NK-92 treated with Interleukin-12 subunit alpha and Interleukin-12 subunit beta, amount 100 ng/mL, for 24 hours (cell line): ENCODE data around the gene SPATA32.

Experiments used
- DNase-seq: peaks from one replicate; lab custom pipeline; 2025; lab: John Stamatoyannopoulos, UW

The SPATA32 gene

DNA sequence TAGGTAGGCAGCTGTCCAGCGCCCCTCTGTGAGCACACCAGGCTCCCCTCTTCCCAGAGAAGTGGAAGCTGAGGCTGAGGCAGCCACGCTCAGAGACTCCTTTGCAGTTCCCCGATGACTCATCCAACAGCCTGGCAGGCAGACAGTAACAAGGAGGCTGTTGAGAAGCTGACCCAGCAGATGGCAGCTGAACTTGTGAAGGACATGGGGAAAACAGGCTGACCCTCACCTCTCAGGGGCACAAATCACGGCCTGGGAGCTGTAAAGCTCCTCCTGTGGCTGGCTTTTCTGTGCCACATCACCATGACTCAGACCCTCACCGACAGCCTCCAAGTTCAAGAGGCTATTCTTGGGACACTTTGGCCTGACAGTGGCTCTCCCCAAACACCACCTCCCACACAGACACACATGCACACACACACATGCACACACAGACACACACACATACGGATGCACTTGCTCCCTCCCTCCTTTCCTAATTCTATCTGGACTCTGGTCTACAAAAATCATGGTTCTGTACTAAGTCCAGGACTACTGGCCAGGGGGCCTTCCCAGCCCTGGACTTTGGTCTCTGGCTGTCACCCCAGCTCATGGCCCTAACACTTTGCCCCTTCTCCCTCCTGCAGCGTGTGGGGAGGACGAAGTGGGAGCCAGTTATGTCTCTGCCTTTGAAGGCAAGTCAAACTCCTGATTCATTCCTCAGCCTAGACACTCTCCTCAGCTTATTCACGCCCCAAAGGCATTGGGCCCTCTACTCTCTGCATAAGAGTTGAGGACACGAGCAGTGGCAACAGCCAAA lies 31.7 kb upstream of the SPATA32 start:
- DNase-seq, result no peak

DNA sequence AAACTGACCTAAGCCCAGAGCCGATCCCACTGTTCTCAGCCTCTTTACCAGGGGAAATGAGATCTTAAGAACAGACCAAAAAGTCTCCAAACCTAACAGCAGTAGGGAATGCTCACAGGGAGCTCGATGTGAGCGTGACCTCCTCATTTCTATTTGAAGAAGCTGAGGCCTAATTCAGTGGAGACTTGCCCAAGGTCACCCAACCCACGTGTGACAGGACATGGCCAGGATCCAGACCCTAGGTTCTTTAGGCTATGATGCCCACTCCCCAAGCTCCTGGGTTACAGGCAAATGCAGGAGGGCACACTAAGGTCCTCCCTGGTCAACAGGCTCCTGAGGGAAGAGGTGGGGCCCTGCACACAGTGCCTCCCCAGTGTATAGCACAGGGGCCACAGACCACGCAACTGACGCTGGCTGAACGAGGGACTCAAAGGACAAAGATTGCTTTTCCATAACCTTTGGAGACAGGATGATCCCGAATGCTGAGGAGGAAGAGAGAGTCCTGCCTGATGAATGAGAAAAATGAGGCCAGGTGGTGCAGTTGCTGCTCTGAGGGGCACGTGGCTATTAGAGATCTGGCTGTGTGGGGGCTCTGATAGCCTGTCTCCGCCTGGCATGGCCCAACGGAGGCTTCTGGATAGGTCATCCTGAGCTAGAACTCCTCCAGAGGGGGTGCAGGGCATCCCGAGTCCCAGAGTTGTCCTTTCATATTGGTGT lies 31.0 kb upstream of the SPATA32 start:
- DNase-seq, result no peak

DNA sequence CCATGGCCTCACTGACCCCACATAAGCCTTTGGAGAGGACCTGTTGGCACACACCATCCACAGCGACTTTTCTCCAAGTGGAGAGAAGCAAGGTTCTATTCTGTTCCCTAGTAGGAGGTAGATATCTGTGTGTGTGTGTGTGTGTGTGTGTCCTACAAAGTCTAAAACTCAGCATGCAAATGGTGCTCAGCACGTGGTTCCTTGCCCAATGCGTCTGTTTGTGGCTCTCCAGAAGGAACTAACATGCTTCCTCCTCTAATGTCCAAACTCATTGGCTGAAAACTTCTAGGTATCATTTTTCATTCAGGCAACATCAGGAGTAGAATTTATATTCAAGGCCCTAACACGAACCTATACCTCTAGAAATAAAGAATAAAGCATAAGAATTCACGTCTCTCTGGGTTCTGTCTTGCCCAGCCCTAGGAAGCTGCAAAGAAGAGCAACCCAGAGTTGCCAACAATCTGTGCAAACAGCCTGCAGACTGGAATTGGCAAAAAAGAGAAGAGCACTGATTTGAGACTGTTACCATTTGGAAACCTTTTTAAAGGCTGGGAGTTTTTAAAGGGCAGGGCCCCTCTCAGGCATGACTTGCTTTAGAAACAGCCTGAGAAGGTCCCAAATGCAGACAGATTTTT lies 29.4 kb upstream of the SPATA32 start:
- DNase-seq, result no peak

DNA sequence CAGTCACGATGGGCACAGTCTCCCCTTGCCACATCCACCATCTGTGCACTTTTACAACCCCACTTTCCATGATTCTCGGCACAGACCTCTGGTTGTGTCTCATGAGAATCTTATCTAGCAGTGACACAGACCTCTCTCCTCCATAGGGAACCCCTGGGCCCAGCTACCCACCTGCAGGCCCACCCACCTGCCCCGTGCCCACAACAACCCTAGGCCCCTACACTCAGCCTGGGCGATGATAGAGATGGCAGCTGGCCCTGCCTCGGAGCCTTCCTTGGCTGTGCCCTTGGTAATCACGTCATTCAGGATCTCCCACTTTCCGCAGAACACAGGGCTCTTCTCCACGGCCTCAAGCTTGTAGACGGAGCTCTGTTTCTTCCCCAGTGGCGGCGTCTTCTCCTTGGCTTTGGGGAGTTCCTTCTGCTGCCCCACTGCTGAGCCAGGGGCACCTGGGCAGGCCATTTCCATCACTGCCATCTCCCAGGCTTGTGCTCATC lies 28.4 kb upstream of the SPATA32 start:
- DNase-seq, result no peak

DNA sequence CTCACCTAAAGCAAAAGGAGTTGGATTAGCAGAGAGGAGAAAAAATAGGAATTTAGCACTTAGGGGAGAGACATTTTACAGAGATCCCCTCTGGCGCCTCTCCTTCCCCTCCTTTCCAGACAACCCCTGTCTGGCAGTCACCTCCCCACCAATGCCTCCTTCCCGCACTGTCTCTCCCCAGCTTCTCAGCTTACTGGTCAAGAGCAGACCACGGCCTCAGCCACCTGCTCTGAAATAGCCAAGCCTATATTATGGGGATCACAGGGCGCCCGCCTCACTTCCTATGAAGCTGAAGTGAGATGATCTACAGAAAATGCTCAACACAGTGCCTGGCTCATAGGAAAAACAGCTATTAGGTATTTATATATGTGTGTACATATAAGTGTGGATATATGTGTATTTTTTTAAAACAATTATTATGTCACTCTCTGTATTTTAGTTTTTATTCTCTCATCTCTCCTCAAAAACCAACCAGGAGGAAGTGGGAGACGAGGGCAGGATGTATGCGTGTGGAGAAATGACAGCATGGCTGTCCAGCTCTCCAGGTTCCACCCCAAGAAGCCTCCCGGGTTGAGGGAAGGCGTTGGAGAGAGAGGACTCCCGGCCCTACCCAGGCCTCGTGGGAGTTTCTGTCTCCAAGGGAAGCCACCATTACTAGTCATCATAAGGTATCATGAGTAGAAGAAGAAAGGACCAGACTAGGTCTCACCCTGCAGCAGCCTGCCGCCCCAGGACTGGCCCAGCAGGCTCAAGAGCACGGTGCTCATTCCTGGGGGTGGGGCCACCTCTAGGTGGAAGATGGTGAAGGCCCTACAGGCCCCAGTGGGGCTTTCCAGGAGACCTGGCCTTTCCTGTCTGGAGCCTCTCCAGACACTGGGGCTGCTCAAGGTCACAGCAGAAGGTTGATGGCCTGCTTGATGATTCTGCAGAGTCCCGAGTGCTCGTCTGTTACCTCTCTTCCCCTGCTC lies 27.7 kb upstream of the SPATA32 start:
- no peak for DNase-seq

DNA sequence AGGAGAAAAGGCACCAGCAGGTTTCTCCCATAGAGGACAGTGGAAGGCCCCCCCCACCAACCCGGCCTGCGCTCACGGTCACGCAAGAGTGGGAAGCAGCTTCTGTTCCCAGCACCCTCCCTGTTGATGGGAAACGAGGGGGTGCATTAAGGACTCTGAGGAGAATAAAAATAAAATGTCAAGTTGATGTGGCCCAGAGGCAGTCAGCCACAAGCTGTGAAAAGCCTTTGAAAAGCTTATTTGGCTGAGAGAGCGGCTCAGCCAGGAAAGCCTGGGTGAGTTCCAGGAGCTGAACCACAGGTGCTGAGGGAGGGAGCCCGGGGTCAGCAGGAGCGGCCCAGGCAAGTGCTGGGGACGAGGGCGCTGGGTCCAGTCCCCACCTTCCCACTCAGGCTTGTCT lies 26.9 kb upstream of the SPATA32 start:
- no peak for DNase-seq

DNA sequence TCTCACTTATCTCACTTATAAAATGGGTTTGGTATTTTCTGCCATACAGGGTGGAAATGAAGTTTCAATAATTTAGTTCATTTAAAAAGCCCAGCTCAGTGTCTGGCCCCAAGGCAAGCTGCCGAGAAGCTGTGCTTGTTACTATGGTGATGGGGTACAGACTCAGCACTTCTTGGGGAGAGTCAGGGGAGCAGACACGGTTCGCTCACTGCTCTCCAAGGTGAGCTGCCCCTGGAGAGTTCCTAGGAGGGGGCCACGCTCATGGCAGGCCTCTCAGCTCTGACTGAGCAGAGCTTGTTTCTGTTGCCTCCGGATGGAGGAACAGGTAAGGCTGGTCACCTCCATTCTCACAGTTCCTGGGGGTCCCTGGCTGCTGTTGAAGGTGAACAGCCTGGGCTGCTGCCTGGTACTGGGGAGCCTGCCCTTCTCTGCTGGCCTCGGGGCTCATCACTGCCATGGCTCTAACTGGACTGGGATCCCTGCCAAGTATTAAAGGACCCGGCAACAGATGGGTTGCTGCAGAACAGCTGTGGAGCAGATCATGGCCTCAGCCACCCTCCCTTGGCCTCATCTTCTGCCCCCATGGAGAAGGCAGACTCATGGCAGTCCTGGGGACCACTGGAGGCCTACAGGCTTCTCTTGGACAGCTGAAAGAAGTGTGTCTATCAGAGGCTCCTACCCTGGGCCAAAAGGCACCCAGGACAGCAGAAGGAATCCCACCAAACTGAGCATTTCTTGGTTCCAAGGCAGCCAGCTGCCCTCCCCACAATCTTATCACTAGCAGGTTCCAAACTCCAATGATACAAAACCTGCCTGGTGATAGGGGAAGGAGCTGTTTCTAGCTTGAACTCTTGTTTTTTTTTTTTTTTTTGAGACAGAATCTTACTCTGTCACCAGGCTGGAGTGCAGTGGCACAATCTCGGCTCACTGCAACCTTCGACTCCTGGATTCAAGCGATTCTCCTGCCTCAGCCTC lies 25.9 kb upstream of the SPATA32 start:
- DNase-seq, result no peak

DNA sequence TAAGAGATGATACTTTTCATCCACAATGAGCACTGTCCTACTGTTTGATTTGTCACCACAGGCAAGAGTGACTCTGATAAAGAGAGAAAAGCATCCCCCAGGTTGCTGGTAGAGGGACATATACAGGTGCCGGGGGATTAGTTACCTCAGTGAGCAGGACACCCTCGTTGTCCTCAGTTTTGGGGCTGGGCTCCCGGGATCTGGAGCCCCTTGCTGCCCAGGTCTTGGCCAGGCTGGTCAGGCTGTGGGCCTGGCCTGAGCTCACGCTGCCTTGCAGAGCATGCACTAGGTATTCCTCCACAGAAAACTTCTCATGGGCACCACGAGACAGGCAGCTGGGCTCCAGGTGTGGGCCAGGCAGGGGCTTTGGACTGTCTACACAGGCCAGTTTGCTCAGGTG lies 24.4 kb upstream of the SPATA32 start:
- DNase-seq, result no peak

DNA sequence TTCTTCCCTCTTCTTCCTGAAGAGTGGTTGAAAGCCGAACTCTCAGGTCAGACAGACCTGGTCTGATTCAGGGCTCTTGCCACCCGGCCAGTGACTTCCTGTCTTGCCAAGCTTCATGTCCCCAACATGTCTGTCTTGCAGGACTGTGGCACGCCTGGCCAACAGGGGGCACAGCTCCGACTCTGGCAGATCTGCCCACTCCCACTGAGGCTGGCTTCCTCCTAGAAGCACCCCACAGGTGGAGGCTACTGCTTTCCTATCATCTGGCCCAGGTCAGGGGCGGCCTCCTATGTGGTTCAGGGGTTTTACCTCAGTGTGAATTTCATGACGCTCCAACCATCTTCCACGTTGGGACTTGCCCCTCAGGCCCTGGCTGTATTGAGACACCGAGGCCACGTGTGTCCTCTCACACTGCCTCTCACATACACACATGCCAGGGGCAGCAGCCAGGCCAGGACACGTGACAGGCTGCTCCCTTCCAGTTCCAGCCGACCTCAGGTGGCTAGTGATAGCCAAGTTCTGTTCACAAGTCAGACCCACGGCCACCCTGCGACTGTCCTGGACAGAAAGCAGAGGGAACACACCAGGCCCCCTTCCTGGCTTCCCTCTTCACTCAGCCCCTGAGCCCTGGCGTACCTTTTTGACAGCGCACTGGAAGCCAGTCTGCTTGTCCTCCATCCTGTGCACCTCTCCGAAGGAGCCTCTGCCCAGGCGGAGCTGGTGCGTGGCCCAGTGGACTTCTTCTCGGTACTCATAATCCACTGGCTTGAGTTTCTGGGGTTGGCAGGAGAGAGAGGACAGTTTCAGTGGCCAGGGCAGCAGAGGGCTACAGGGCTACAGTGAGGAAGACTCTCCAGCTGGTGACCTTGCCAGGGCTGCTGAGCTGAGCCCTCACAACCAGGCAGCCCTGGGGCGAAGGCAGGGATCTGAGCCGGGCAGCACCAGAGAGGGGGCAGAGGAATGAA lies 22.6 kb upstream of the SPATA32 start:
- no peak for DNase-seq

DNA sequence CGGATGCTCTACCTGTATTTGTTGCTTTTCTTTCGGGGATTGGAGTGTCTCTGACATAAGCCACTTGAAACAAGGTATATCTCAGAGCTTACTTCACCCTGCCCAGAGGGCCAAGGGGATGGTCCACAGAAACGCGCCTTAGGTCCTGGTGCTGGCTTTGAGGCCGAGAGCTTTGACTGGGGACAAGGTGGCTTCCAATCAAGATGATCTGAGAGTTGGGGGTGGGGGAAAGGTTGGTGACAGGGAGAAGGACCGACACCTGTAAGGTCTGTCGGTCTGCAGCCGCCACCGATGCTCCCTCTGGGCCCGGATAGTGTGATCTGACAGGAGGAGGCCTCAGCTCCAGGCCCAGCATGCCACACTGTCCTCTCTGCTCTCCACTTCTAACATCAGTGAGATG lies 21.8 kb upstream of the SPATA32 start:
- DNase-seq, result no peak

DNA sequence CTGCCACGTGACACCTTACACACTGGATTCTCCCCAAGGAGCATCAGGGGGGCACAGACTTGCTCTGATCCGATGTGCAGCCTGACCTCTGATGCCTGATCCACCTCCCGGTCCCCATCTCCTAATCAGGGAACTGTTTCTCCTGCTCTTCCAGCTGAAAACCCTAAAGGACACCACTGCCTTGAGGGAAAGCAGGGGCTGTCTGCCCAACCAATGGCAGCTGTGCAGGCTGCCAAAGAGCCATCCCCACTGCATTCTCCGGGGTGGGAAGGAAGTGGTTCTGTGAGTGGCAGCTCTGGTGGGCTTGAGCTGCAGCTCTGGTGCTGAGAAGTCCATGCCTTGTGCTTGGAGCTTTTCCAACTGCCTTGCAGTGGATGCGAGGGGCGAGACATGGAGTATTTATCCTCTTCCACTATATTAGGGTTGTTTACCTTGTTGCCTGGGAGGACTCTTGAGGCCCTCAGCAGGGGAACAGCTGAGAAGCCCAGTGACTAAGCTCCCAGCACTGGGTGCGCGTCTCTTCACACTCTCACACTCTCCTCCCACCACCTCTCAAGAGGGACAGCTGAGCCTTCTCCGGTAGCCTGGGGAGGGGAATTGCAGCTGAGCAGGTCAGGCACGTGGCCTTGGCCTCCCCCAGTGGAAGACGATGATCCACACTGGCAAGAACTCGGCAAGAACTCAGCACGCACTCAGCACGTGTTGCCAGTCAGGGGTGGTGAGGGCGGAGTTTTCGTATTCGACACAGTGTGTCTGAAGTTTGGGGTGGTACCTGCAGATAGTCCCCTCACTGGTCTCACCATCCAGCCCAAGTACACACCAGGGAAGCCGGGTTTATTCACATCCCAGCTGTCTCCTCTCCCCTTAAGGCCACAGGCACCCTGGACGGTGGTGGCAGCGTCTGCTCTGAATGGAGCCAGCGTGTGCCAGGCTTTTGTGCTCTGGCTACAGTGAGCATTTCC lies 21.1 kb upstream of the SPATA32 start:
- DNase-seq, result no peak

DNA sequence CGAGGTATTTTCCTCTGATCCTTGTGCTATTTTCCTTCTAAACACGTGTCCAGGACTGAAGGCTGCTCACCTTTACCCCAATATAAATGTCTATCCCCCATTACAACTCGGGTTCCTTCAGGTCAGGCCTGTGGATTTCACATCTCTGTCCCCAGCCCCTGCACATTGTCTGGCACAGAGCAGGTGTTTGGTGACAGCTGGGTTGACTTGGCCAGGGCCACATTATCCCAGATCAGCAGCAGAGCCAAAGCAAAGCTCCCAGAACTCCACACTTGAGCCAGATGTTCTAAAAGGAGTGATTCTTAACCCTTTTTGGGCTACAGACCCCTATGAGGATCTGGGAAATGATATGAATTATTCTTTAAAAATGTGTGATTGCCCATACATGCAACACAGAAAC lies 18.0 kb upstream of the SPATA32 start:
- no peak for DNase-seq

DNA sequence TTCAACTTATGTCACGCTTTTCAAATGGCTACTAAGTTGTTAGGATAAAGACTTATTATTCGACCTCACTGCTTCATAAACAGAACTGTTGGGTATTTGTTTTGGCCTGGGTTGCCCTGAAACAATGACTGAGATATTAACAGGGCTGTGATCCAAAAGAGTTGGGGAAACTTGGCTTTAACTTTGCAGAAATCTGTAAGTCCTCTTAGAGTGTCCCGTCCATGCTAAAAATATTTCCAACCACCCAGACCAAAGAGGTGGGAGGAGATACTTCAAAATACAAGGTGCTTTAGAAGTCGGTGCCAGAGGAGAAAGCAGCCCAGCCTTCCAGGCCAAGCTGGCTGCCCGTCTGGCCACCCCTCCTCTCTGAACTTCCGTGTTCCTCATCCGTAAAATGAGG lies 16.1 kb upstream of the SPATA32 start:
- DNase-seq, result no peak

DNA sequence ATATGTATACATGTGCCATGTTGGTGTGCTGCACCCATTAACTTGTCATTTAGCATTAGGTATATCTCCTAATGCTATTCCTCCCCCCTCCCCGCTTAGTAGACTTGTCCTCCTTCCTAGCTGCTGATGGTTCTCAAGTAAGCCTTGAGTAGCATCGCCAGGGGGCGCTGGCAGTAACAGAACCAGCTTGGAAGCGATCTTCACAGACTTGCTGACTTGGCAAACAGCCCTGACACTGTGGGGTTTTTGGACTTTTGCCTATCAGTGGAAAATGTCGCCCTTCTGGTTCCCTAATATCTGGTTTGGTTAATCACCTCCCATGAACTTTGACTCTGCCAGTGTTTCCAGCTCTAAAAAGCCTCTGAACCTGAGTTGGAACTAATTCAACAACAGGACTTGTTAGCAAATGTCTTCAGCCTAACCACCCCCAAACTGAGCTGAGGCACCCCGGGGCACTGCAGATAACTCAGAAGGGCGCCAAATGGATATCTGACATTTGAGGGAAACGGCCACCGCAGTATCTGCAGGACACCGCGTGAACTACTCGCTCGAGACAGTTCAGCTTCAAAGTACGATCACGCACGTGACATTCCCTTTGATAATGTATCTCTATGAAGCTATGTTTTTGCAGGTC lies 15.4 kb upstream of the SPATA32 start:
- DNase-seq, result peak; percentile 71

DNA sequence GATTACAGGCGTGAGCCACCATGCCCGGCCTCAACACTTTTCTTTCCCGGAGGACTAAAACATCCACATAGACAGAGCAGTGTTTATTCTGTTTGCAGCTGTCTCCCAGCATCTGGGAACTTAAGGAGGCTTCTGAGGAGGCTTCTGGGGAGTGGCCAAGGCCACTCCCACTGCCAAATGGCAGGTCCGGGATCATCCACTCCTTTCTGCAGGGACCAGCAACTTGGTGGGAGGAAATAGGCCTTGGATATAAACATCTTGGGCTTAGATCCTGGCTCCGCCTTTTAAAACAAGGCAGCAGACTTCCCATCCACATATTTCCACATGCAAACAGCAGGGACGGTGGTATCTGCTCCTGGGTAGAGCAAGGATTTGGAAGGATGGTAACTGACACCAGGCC lies 14.1 kb upstream of the SPATA32 start:
- DNase-seq, result no peak

DNA sequence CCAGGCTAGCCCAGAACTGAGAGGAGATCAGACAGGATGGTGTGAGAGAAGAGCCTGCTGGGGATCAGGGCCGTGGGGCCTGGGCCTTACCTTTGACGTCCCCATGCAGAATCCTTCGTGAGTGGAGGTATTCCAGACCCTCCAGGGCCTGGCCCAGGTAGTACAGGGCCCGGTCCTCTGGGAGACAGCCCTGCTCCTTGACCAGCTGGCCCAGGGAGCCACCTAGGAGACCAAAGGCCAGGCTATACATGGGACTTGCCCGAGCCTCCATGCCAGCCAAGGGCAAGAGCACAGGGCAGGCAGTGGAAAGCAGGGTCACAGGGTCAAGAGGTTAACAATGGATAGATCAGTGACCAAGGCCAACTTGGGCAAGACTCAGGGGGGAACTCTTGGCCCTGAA lies 12.1 kb upstream of the SPATA32 start:
- DNase-seq, result no peak

DNA sequence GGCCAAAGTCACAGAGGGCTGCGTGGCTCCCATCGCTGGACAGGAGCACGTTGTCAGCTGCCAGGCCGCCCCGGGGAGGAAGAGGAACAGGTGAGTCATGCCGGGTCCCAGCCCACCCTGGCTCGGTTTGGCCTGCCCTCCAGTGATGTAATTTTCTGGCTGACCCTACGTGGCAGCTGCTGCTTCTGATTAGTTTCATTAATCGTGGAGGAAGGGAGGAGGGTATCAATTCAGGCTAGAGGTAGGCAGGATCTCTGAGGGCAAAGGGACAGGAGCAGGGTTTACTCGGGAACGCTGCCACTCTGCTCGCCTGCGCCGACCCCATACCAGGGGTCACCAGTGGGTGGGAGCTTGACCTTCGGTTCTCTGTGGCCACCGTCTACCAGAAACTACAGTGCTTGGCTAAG lies 11.7 kb upstream of the SPATA32 start:
- DNase-seq, result no peak

DNA sequence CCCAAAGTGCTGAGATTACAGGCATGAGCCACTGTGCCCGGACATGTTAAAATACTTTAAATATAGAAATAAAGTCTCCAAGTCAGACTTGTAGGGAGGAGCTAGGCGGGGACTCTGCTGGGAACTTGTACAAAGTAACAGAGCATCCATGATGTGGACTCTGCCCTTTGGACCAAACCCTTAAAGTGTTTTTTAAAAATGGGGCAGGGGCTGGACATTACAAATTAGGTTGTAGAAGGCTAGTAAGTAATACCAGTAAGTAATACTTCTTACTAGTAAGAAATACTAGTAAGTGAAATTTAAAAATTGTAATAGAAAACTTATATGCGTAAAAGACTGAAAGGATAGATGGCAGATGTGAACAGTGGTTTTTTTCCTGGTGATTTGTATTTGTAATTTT lies 9.7 kb upstream of the SPATA32 start:
- no peak for DNase-seq
